Testis (tissue), 3 donors: ENCODE data around the gene JADE2. TPM values are rescaled to one million over a fixed set of nuclear protein-coding genes. Genes with fewer than 3 reads are reported as not detected.
A peak's percentile ranks its signal among the peaks of the same experiment; 100 is the strongest.

Experiments used
- DNase-seq: peaks from one replicate; pipeline ENCODE4 v3.0.0-alpha.2; 2019
- H3K27ac ChIP-seq, 2 donors: fragments of 200-600 bp; sonication (generic); one replicate each; pipeline ENCODE4 v1.5.1; 2019
- H3K27me3 ChIP-seq: fragments of 200-600 bp; sonication (generic); one replicate; pipeline ENCODE4 v1.5.1; 2019
- H3K36me3 ChIP-seq: fragments of 200-600 bp; sonication (generic); one replicate; pipeline ENCODE4 v1.5.1; 2017; ENCODE audit warnings: low read depth; ENCODE audit errors: missing control alignments
- H3K4me1 ChIP-seq: fragments of 200-600 bp; sonication (generic); one replicate; pipeline ENCODE4 v1.5.1; 2019
- H3K4me3 ChIP-seq, 2 donors: fragments of 200-600 bp; sonication (generic); one replicate each; pipeline ENCODE4 v1.5.1; 2017 to 2019
- H3K9me3 ChIP-seq: fragments of 200-600 bp; sonication (generic); one replicate; pipeline ENCODE4 v1.5.1; 2017
- POLR2A ChIP-seq: fragments of 450-650 bp; IDR thresholded peaks from one replicate; pipeline ENCODE4 v1.6.1; 2017; ENCODE audit warnings: antibody characterized with exemption, mild to moderate bottlenecking, moderate library complexity
- WGBS, 2 donors: methylation state at CpG; one replicate each; pipeline ENCODE4 v1.1.5; 2018; 5-methylcytosine and 5-hydroxymethylcytosine counted together
- intact Hi-C: fragments of 100-400 bp; cut with DNase I; formaldehyde crosslinking; loops from one replicate; pipeline ENCODE4 v1.15.1; 2023; ENCODE audit warnings: low total_unique reads
- polyA plus RNA-seq: library from polyadenylated mRNA; stranded (reverse); fragments of 350-450 nt; fragmentation: Illumina TruSeq; extraction: RNeasy Lipid Tissue Mini Kit (QIAGEN cat#74804); gene quantifications from one replicate; pipeline ENCODE4 v1.2.3, GENCODE V29; 2014; ENCODE audit warnings: low read depth, low replicate concordance; ENCODE audit not compliant: insufficient read depth
- total RNA-seq, 2 donors: library from RNA; depleted of rRNA; stranded (reverse); fragments of >200 nt; gene quantifications; one replicate each; pipeline ENCODE4 v1.2.3, GENCODE V29; 2016
- TF ChIP-seq, protein P1 (sequence below), 3 experiments: fragments of 450-650 bp in 2 of 3; fragments of 200-600 bp in 1 of 3; sonication (generic) in 1 of 3; IDR thresholded peaks; one replicate each; pipeline ENCODE4 v1.5.1; 2016 to 2019; ENCODE audit warnings: antibody characterized with exemption in 3 of 3, mild to moderate bottlenecking in 2 of 3, moderate library complexity in 1 of 3

Gene JADE2
- total and polyA plus RNA-seq, 3 donors from 2014 or later: 26.0 to 67.2 (median 54.5) TPM

DNA sequence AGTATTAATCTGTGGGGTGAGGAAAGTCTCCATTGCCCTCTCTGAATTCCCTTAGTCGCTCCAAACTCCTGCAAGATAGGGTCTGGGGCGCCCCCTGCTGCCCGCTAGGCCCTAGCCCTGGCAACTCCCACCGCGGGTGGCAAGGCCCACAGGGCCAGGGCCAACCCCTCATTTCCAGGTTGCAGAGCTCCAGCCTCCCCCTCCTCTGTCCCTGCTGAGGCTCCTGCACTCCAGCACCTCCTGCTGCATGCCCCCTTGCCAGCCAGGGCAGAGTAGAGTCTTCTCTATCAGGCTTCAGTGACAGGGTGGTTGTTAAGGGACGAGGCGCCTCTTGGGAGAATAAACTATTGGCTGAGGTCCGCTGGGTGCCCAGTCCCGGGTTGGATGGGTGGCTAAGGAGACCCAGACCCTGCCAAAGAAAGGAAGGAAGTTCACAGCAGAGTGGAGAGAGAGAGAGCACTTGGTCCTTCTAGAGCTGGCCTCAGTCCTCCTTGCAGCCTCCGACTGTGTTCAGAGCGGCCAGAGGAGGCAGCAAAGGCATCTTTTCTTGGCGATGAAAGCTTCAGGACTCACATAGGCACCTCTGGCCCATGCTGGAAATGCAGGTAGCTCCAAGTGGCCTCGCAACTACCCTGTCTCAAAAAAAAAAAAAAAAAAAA is 61.5 kb downstream of the JADE2 start:
- Histone ChIP-seq H3K4me3 (no peak overlapping the region), H3K27me3 (no peaks in the 10 kb centered on the region), H3K4me1 (peaks cover 5% of the 10 kb centered on the region), H3K27ac (no peak overlapping the region), H3K9me3 (no peaks in the 10 kb centered on the region), H3K36me3 (no peaks in the 10 kb centered on the region)
- peak; percentile 88 for DNase-seq
- intact Hi-C loops: loop anchor here (10.0 kb wide), 1 partner anchor 282 kb away; no protein-coding TSS in a partner anchor
- no peak for TF ChIP-seq POLR2A
- TF ChIP-seq, protein P1, sequence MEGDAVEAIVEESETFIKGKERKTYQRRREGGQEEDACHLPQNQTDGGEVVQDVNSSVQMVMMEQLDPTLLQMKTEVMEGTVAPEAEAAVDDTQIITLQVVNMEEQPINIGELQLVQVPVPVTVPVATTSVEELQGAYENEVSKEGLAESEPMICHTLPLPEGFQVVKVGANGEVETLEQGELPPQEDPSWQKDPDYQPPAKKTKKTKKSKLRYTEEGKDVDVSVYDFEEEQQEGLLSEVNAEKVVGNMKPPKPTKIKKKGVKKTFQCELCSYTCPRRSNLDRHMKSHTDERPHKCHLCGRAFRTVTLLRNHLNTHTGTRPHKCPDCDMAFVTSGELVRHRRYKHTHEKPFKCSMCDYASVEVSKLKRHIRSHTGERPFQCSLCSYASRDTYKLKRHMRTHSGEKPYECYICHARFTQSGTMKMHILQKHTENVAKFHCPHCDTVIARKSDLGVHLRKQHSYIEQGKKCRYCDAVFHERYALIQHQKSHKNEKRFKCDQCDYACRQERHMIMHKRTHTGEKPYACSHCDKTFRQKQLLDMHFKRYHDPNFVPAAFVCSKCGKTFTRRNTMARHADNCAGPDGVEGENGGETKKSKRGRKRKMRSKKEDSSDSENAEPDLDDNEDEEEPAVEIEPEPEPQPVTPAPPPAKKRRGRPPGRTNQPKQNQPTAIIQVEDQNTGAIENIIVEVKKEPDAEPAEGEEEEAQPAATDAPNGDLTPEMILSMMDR (IDR thresholded peaks at IDR 0.05): peak; percentile 10 to 79 (median 64)
- WGBS, 2 donors: 31 to 44% methylated on average over 7 to 13 of the region's 13 CpGs

DNA sequence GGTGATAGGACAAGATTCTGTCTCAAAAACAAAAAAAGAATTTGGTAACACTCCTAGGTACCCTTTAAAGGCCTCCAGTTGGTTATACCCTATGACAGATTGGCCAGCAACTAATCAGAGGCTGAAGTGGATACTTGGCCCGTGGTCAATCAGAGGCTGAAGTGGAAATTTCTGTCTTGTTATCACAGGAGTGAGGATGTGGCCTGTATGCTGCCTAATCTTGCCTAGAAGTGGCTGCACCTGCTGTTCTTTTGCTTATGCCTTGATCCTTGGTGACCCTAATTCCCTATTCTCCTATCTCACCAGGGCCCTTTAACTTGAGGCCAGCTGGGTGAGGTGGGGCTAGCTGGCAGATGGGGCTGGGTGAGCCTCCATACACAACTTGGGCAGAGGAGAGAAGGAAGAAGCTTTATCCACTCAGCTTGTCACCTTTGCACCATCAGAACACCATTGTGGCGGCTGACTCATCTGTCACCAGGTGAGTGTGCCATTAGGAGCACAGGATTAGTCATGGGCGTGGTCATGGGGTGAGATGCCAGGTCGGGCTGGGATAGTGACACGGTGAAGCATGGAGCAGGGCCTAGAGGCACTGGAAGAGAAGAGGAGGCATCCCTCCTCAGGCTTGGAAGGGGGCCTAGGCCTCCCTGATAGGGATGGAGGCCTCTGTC is 65.7 kb downstream of the JADE2 start:
- intact Hi-C loops: no loop called here
- Histone ChIP-seq H3K4me1 (peaks cover 4% of the 10 kb centered on the region), H3K36me3 (no peaks in the 10 kb centered on the region), H3K4me3 (no peak overlapping the region), H3K27ac (no peak overlapping the region), H3K27me3 (no peaks in the 10 kb centered on the region), H3K9me3 (no peaks in the 10 kb centered on the region)
- WGBS, 2 donors: 89 to 97% methylated on average over 5 of the region's 5 CpGs
- no peak for TF ChIP-seq POLR2A
- TF ChIP-seq, protein P1 (IDR thresholded peaks at IDR 0.05): no peak
- no peak for DNase-seq

DNA sequence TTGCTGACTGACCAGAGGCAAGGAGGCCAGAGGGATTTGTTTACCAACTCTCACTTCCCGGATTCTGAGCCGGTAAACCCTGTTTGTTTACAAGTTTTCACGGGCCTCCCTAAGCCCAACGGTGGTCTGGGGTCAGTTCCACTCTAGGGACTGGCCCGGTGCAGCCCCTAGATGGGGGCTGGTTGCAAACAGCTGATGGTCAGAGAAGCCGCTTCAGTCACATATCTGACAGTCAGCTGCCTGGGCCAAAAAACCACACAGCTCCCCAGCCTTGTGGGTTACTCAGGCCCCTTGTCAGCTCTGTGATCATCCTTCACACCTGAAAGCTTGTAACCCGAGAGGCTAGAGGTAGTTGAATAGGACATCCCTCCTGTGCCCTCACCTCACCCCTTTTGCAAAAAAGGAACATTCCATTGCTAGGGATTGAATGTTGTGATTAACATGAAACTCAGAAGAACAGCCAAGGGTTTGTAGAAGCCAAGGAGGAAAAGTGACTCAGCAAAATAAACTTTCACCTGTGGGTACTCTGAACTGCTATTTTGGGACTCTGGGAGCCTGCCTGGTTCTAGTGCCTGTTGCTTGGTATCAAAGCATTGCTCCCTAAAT is 66.8 kb downstream of the JADE2 start:
- intact Hi-C loops: no loop called here
- TF ChIP-seq POLR2A: no peak
- TF ChIP-seq, protein P1 (IDR thresholded peaks at IDR 0.05): no peak
- WGBS, 2 donors: 45 to 76% methylated on average over 6 to 7 of the region's 7 CpGs

DNA sequence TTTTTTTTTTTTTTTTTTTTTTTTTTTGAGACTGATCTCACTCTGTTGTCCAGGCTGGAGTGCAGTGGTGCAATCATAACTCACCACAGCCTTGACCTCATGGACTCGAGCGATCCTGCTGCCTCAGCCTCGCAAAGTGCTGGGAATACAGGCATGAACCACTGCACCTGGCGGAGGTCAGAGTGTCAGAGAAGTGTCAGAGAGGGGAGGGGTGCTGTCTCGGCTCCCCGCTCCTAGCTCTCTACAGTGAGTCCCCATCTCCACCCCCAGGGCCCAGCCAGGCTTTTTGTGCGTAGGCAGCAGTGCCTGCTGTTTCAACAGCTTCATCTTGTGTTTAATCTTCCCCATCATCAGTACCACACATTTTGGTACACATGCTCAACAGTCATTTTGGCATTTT is 68.9 kb downstream of the JADE2 start:
- DNase-seq: no peak
- no peak overlapping the region for H3K27ac ChIP-seq
- no peaks in the 10 kb centered on the region for H3K27me3 ChIP-seq
- no peak overlapping the region for H3K4me3 ChIP-seq
- H3K4me1 ChIP-seq: no peaks in the 10 kb centered on the region
- no peaks in the 10 kb centered on the region for H3K36me3 ChIP-seq
- intact Hi-C loops: no loop called here
- no peaks in the 10 kb centered on the region for H3K9me3 ChIP-seq
- TF ChIP-seq, protein P1 (IDR thresholded peaks at IDR 0.05): no peak
- no peak for TF ChIP-seq POLR2A
- 70 to 91% methylated on average over 6 to 7 of the region's 7 CpGs for WGBS, 2 donors

More for the DNA sequence above, 66.8 kb downstream of the JADE2 start:
- Histone ChIP-seq H3K4me3 (no peak overlapping the region), H3K27me3 (no peaks in the 10 kb centered on the region), H3K4me1 (no peaks in the 10 kb centered on the region), H3K36me3 (no peaks in the 10 kb centered on the region), H3K9me3 (no peaks in the 10 kb centered on the region), H3K27ac (no peak overlapping the region)
- no peak for DNase-seq
